Mesodermal cell (in vitro differentiated cells): ENCODE results near the gene DNAH8.

Source experiments
- H3K27ac ChIP-seq: 2 replicates; pipeline ENCODE4 v1.7.0; 2013; ENCODE audit warnings: mild to moderate bottlenecking, low read depth, low read length, moderate library complexity; ENCODE audit not compliant: severe bottlenecking
- H3K36me3 ChIP-seq: 2 replicates; pipeline ENCODE4 v1.7.1; 2013; ENCODE audit warnings: mild to moderate bottlenecking, low read length, moderate library complexity; ENCODE audit not compliant: control insufficient read depth, insufficient read depth
- H3K4me1 ChIP-seq: one replicate; pipeline ENCODE4 v1.7.1; 2013; ENCODE audit warnings: mild to moderate bottlenecking, low read length; ENCODE audit not compliant: insufficient read depth, control insufficient read depth, poor library complexity, severe bottlenecking
- H3K4me3 ChIP-seq: 2 replicates; pipeline ENCODE4 v1.7.0; 2013; ENCODE audit warnings: low read length, control low read depth, mild to moderate bottlenecking; ENCODE audit not compliant: insufficient read depth, poor library complexity, severe bottlenecking; ENCODE audit errors: extremely low read depth
- H3K9me3 ChIP-seq: 2 replicates; pipeline ENCODE4 v1.7.1; 2013; ENCODE audit warnings: mild to moderate bottlenecking, low read length, moderate library complexity; ENCODE audit not compliant: control insufficient read depth
- WGBS, 2 experiments: methylation state at CpG; one replicate each; pipeline ENCODE4 v1.1.5; 2013; ENCODE audit warnings: missing lambda C conversion rate in 2 of 2; ENCODE audit not compliant: insufficient coverage in 2 of 2; 5-methylcytosine and 5-hydroxymethylcytosine counted together

Gene DNAH8

DNA sequence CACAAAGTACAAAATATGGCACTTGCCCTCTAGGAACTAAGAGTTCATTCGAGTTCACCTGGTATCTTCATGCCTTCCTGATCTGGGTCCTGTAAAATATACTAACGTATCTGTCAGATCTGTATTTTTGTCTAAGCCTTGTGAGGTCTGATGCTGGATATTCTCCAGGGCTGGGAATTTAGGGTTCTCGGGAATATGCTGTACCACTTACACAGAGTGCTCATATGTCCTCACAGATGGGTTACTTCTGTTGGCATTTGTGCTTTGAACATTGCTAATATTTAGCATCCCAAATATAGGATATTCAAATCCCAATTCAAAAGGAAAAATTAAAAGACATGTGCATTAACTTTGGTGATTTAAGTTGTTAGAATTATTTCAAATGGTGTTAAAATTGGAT, 122.0 kb downstream of the DNAH8 start:
- Histone ChIP-seq H3K4me3 (no peak overlapping the region), H3K27ac (no peak overlapping the region), H3K9me3 (no peaks in the 10 kb centered on the region), H3K4me1 (no peaks in the 10 kb centered on the region), H3K36me3 (no peaks in the 10 kb centered on the region)
- 90 to 100% methylated on average over 2 of the region's 3 CpGs for WGBS, 2 experiments

DNA sequence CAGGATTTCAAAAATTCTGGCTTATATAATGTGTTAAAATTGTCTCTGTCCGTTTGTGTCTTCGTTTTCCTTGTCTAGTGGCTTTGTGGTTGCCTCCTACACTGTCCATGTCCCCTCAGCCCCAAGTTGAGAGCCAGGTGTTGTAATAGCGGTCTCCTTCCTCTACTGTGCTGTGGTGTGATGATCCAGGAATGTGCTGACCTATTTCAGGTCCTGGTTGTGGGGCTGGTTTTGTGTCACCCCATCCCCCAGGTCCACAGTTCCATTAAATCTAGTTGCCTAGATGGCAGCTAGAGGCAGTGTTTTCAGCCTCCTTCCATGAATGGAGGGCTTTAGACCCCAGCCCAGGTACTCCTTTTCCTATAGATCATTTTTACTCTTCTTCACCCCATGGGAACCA, 128.7 kb downstream of the DNAH8 start:
- Histone ChIP-seq H3K4me1 (peaks cover 4% of the 10 kb centered on the region), H3K9me3 (no peaks in the 10 kb centered on the region), H3K27ac (no peak overlapping the region), H3K4me3 (no peak overlapping the region), H3K36me3 (no peaks in the 10 kb centered on the region)
- 88 to 100% methylated on average over 1 to 3 of the region's 3 CpGs for WGBS, 2 experiments

GRCh38 chr6:38845931-38846330, 130.8 kb downstream of the DNAH8 start:
- H3K4me3 ChIP-seq: no peak overlapping the region
- no peaks in the 10 kb centered on the region for H3K36me3 ChIP-seq
- no peaks in the 10 kb centered on the region for H3K9me3 ChIP-seq
- no peak overlapping the region for H3K27ac ChIP-seq
- peaks cover 4% of the 10 kb centered on the region for H3K4me1 ChIP-seq
- 83 to 100% methylated on average over 1 of the region's 3 CpGs for WGBS, 2 experiments

- 86 to 94% methylated on average over 2 to 3 of the region's 3 CpGs for WGBS, 2 experiments
- no peaks in the 10 kb centered on the region for H3K9me3 ChIP-seq
- peaks cover 4% of the 10 kb centered on the region for H3K4me1 ChIP-seq
- no peak overlapping the region for H3K27ac ChIP-seq
- no peak overlapping the region for H3K4me3 ChIP-seq
- no peaks in the 10 kb centered on the region for H3K36me3 ChIP-seq
These were observed 131.2 kb downstream of the DNAH8 start for GRCh38 chr6:38846361-38846760.

- 100% methylated on average over 1 of the region's 1 CpG for WGBS, 2 experiments
- Histone ChIP-seq H3K4me3 (no peak overlapping the region), H3K27ac (no peak overlapping the region), H3K4me1 (peaks cover 4% of the 10 kb centered on the region), H3K9me3 (no peaks in the 10 kb centered on the region), H3K36me3 (no peaks in the 10 kb centered on the region)
These were observed 131.7 kb downstream of the DNAH8 start for GRCh38 chr6:38846844-38847243.

GRCh38 chr6:38847497-38847896, 132.4 kb downstream of the DNAH8 start:
- no peaks in the 10 kb centered on the region for H3K9me3 ChIP-seq
- WGBS, 2 experiments: 80 to 100% methylated on average over 1 of the region's 2 CpGs

DNA sequence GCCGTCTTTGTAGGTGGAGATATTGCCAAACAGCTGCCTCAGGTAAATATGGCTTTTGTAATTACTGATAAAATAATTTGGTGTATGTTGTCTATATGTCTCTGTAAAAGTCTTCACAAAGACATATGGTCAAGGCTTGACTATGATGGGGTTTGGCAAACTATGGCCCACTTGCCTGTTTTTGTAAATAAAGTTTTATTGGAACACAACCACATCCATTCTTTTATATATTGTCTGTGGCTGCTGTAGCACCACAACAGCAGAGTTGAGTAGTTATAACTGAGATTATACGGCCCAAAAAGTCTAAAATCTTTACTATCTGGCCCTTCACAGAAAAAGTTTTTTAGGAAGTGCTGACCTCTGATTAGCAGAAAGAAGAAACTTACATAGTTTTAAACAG, 133.6 kb downstream of the DNAH8 start:
- Histone ChIP-seq H3K9me3 (no peaks in the 10 kb centered on the region), H3K4me3 (no peak overlapping the region), H3K36me3 (no peaks in the 10 kb centered on the region), H3K4me1 (peaks cover 4% of the 10 kb centered on the region), H3K27ac (no peak overlapping the region)
- WGBS, 2 experiments: 71 to 92% methylated on average over 1 of the region's 2 CpGs

More at GRCh38 chr6:38847497-38847896, 132.4 kb downstream of the DNAH8 start:
- Histone ChIP-seq H3K27ac (no peak overlapping the region), H3K4me1 (peaks cover 4% of the 10 kb centered on the region), H3K4me3 (no peak overlapping the region), H3K36me3 (no peaks in the 10 kb centered on the region)

- WGBS, 2 experiments: 58 to 87% methylated on average over 2 to 3 of the region's 3 CpGs
- H3K36me3 ChIP-seq: no peaks in the 10 kb centered on the region
These were observed 137.1 kb downstream of the DNAH8 start for GRCh38 chr6:38852215-38852614.

GRCh38 chr6:38853236-38853635, 138.1 kb downstream of the DNAH8 start:
- Histone ChIP-seq H3K36me3 (no peaks in the 10 kb centered on the region), H3K4me3 (no peak overlapping the region), H3K4me1 (no peaks in the 10 kb centered on the region), H3K27ac (no peak overlapping the region), H3K9me3 (no peaks in the 10 kb centered on the region)
- no CpG with 5 or more reads among the region's 2 CpGs for WGBS, 2 experiments

More at GRCh38 chr6:38852215-38852614, 137.1 kb downstream of the DNAH8 start:
- Histone ChIP-seq H3K4me3 (no peak overlapping the region), H3K4me1 (peaks cover under 1% of the 10 kb centered on the region), H3K27ac (no peak overlapping the region), H3K9me3 (no peaks in the 10 kb centered on the region)

DNA sequence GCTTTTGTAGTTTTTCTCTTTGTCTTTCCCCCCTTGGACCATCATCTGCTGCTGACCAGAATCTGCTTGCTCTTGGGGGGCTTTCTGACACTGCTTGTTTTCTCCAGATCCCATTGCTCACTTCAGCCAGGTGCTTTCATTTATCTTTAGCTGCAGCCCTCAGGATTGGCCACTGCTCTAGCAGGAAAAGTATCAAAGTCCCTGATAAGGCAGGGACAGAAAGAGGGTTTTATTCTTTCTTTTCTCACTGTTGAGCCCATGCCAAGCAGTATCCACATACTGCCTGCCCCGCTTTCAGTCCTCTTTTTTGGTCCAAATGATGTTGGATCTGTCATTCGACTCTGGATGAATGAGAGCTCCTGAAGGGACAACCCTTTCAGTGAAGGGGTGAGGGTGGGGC, 141.4 kb downstream of the DNAH8 start:
- H3K36me3 ChIP-seq: no peaks in the 10 kb centered on the region
- no peaks in the 10 kb centered on the region for H3K9me3 ChIP-seq
- H3K27ac ChIP-seq: no peak overlapping the region
- 92% methylated on average over 2 of the region's 2 CpGs; no CpG with 5 or more reads in 1 of the 2 experiments for WGBS, 2 experiments
- H3K4me3 ChIP-seq: no peak overlapping the region
- H3K4me1 ChIP-seq: no peaks in the 10 kb centered on the region

DNA sequence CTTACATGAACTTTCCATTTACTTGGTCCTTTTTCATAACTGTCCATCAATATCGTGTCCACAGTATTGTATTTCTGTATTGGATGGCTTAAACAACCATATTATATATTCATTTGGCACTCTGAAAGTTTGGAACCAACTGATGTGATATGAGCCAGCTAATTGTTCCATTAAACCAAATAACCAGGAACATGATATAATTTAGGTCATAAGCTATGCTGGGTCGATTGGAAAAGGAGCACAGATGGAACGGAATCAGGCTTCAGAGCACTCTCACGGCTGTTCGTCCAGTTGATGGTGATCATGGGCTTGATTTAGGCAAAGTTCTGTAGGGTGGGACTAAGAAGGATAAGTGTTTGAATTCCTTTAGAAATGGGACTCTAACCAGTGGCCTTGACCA, 142.7 kb downstream of the DNAH8 start:
- Histone ChIP-seq H3K36me3 (no peaks in the 10 kb centered on the region), H3K4me3 (no peak overlapping the region), H3K27ac (no peak overlapping the region), H3K4me1 (no peaks in the 10 kb centered on the region), H3K9me3 (no peaks in the 10 kb centered on the region)
- 70 to 94% methylated on average over 2 to 4 of the region's 5 CpGs for WGBS, 2 experiments
